H1 (cell line): Measurements from ENCODE around the gene ANKS1A. TPM values are rescaled to one million over a fixed set of nuclear protein-coding genes. Genes with fewer than 3 reads are reported as not detected.
A peak's percentile ranks its signal among the peaks of the same experiment; 100 is the strongest.

Experiments
- CTCF ChIA-PET: fragments of 300-600 bp; sonication (Branson Sonifier 250); formaldehyde crosslinking; loops from one replicate; lab custom pipeline; 2021; ENCODE audit not compliant: partially characterized antibody; lab: Charles Lee
- POLR2A ChIA-PET: fragments of 300-600 bp; sonication (Branson Sonifier 250); formaldehyde crosslinking; loops from one replicate; lab custom pipeline; 2021; ENCODE audit warnings: inconsistent platforms; ENCODE audit not compliant: partially characterized antibody; lab: Charles Lee
- DNase-seq, 2 experiments: peaks; one replicate each; pipeline versions ENCODE4 v3.0.0 to v3.0.0-alpha.2; 2010 to 2022; ENCODE audit warnings: low spot score in 2 of 2, low read depth in 1 of 2, mixed read lengths in 1 of 2
- FAIRE-seq: peaks from 2 replicates; lab custom pipeline; 2011; peaks lifted over from hg19 to GRCh38; lab: Jason Lieb, UNC
- H2AFZ ChIP-seq: 2 replicates; pipeline ENCODE4 v1.8.1; 2012; ENCODE audit warnings: low read length, inconsistent platforms
- H2AK5ac ChIP-seq: 2 replicates; pipeline ENCODE4 v1.6.1; 2013; ENCODE audit warnings: low read depth, low read length
- H2BK120ac ChIP-seq: replicated peaks from 2 replicates; pipeline ENCODE3; 2013; ENCODE audit warnings: low read depth, low read length, inconsistent platforms
- H2BK12ac ChIP-seq: 2 replicates; pipeline ENCODE4 v1.6.1; 2013; ENCODE audit warnings: low read depth, low read length
- H2BK15ac ChIP-seq: 2 replicates; pipeline ENCODE4 v1.6.1; 2013; ENCODE audit warnings: low read length
- H2BK20ac ChIP-seq: 2 replicates; pipeline ENCODE4 v1.6.1; 2013; ENCODE audit warnings: low read length
- H2BK5ac ChIP-seq: 2 replicates; pipeline ENCODE4 v1.6.1; 2013; ENCODE audit warnings: low read depth, low read length
- H3K14ac ChIP-seq: 2 replicates; pipeline ENCODE4 v1.6.1; 2013; ENCODE audit warnings: inconsistent platforms; ENCODE audit not compliant: insufficient read length
- H3K18ac ChIP-seq: 2 replicates; pipeline ENCODE4 v1.6.1; 2013; ENCODE audit warnings: low read length; ENCODE audit errors: extremely low read depth
- H3K23ac ChIP-seq: 2 replicates; pipeline ENCODE4 v1.6.1; 2013; ENCODE audit warnings: inconsistent platforms; ENCODE audit not compliant: insufficient read length
- H3K23me2 ChIP-seq: 2 replicates; pipeline ENCODE4 v1.6.1; 2013; ENCODE audit warnings: low read depth, low read length
- H3K27ac ChIP-seq: 2 replicates; pipeline ENCODE4 v1.6.1; 2011; ENCODE audit warnings: low read depth, low read length, inconsistent platforms
- H3K27me3 ChIP-seq, 4 experiments: replicated peaks in 1 of 4; 1 replicate in 1 of 4; 2 replicates in 3 of 4; pipeline versions ENCODE4 v1.6.1 to v1.8.1; 2011 to 2013; ENCODE audit warnings: low read length in 3 of 4, mild to moderate bottlenecking in 3 of 4, inconsistent platforms in 2 of 4, mixed read lengths in 2 of 4, moderate library complexity in 1 of 4; ENCODE audit not compliant: control insufficient read depth in 3 of 4, insufficient read depth in 3 of 4; ENCODE audit errors: extremely low read depth in 1 of 4
- H3K36me3 ChIP-seq, 4 experiments: 2 replicates each; pipeline versions ENCODE4 v1.6.1 to v1.8.1; 2011 to 2013; ENCODE audit warnings: mild to moderate bottlenecking in 4 of 4, low read length in 3 of 4, moderate library complexity in 2 of 4, control low read depth in 1 of 4, inconsistent platforms in 1 of 4; ENCODE audit not compliant: insufficient read depth in 4 of 4, control insufficient read depth in 2 of 4
- H3K4ac ChIP-seq: replicated peaks from 2 replicates; pipeline ENCODE3; 2013; ENCODE audit warnings: low read length, low read depth, mixed read lengths, inconsistent platforms; ENCODE audit not compliant: insufficient read length
- H3K4me1 ChIP-seq, 4 experiments: replicated peaks in 1 of 4; 1 replicate in 1 of 4; 2 replicates in 3 of 4; pipeline versions ENCODE4 v1.6.1 to v1.8.1; 2011 to 2013; ENCODE audit warnings: low read length in 3 of 4, inconsistent platforms in 2 of 4, mixed read lengths in 1 of 4; ENCODE audit not compliant: insufficient read depth in 4 of 4, control insufficient read depth in 3 of 4
- H3K4me2 ChIP-seq, 2 experiments: 2 replicates each; pipeline versions ENCODE4 v1.6.1 to v1.8.1; 2011 to 2013; ENCODE audit warnings: low read depth in 2 of 2, low read length in 2 of 2, control low read depth in 1 of 2, inconsistent platforms in 1 of 2, mild to moderate bottlenecking in 1 of 2; ENCODE audit not compliant: insufficient read depth in 1 of 2
- H3K4me3 ChIP-seq, 4 experiments: fragments of 200-600, 300-600 bp in 1 of 4; sonication (generic), shearing (Covaris generic), sonication (Bioruptor Twin) in 1 of 4; 2 replicates each; pipeline versions ENCODE4 v1.5.1 to v1.8.1; 2011 to 2016; ENCODE audit warnings: low read length in 4 of 4, low read depth in 3 of 4, control low read depth in 2 of 4, inconsistent platforms in 2 of 4, mild to moderate bottlenecking in 2 of 4, mixed read lengths in 1 of 4, moderate library complexity in 1 of 4; ENCODE audit not compliant: insufficient read depth in 2 of 4; ENCODE audit errors: extremely low read depth in 1 of 4
- H3K56ac ChIP-seq: replicated peaks from 2 replicates; pipeline ENCODE3; 2013; ENCODE audit warnings: low read depth, mild to moderate bottlenecking, mixed read lengths, low read length, inconsistent platforms; ENCODE audit not compliant: insufficient read length
- H3K79me1 ChIP-seq: 2 replicates; pipeline ENCODE4 v1.6.1; 2013; ENCODE audit warnings: low read depth, low read length, control low read depth
- H3K79me2 ChIP-seq, 2 experiments: 2 replicates each; pipeline versions ENCODE4 v1.6.1 to v1.8.1; 2012 to 2013; ENCODE audit warnings: low read length in 2 of 2, mild to moderate bottlenecking in 2 of 2, inconsistent platforms in 1 of 2; ENCODE audit not compliant: insufficient read depth in 2 of 2, control insufficient read depth in 1 of 2
- H3K9ac ChIP-seq, 4 experiments: replicated peaks in 1 of 4; 1 replicate in 1 of 4; 2 replicates in 3 of 4; pipeline versions ENCODE4 v1.6.1 to v1.8.1; 2011 to 2013; ENCODE audit warnings: low read depth in 3 of 4, low read length in 3 of 4, control low read depth in 2 of 4, mild to moderate bottlenecking in 2 of 4, moderate library complexity in 2 of 4, inconsistent platforms in 1 of 4; ENCODE audit errors: extremely low read depth in 1 of 4
- H3K9me3 ChIP-seq, 2 experiments: 2 replicates each; pipeline versions ENCODE4 v1.6.1 to v1.8.1; 2012 to 2013; ENCODE audit warnings: mild to moderate bottlenecking in 2 of 2, moderate library complexity in 2 of 2, control low read depth in 1 of 2, inconsistent platforms in 1 of 2, low read depth in 1 of 2, low read length in 1 of 2, mixed read lengths in 1 of 2; ENCODE audit not compliant: insufficient read depth in 2 of 2
- H4K20me1 ChIP-seq, 2 experiments: replicated peaks in 1 of 2; 2 replicates each; pipeline versions ENCODE3 to v1.8.1; 2011 to 2013; ENCODE audit warnings: inconsistent platforms in 2 of 2, low read length in 2 of 2, mild to moderate bottlenecking in 1 of 2; ENCODE audit not compliant: insufficient read depth in 2 of 2, control insufficient read depth in 1 of 2
- H4K5ac ChIP-seq: 2 replicates; pipeline ENCODE4 v1.6.1; 2013; ENCODE audit warnings: low read length, low read depth, mixed read lengths, inconsistent platforms; ENCODE audit not compliant: insufficient read length
- H4K8ac ChIP-seq: 2 replicates; pipeline ENCODE4 v1.8.0; 2013; ENCODE audit warnings: mild to moderate bottlenecking, moderate library complexity, low read length, inconsistent platforms; ENCODE audit not compliant: insufficient read depth; ENCODE audit errors: extremely low read depth
- H4K91ac ChIP-seq: replicated peaks from 2 replicates; pipeline ENCODE3; 2013; ENCODE audit warnings: low read length, mixed read lengths, inconsistent platforms; ENCODE audit not compliant: insufficient read length
- SP1 ChIP-seq: IDR thresholded peaks from 2 replicates; pipeline ENCODE4 v1.6.1; 2011; ENCODE audit warnings: low read depth, low read length
- WGBS, 2 experiments: shearing (Covaris generic) in 1 of 2; methylation state at CpG; one replicate each; pipeline versions ENCODE4 v1.1.6 to v1.1.7; 2013 to 2015; ENCODE audit warnings: low lambda C conversion rate in 2 of 2, mixed read lengths in 2 of 2, inconsistent platforms in 1 of 2, low coverage in 1 of 2, missing lambda C conversion rate in 1 of 2; ENCODE audit not compliant: insufficient replicate concordance in 2 of 2, insufficient coverage in 1 of 2, insufficient read length in 1 of 2; ENCODE audit errors: extremely low coverage in 1 of 2, missing lambda C conversion rate in 1 of 2; 5-methylcytosine and 5-hydroxymethylcytosine counted together
- polyA plus RNA-seq, 7 experiments: library from polyadenylated mRNA; depleted of rRNA in 3 of 7; stranded (reverse) in 5 of 7; unstranded in 2 of 7; fragments of >200 nt in 5 of 7; fragments of 200-250 nt in 2 of 7; gene quantifications; 1 replicate in 5 of 7; 2 replicates in 1 of 7; 4 replicates in 1 of 7; pipeline versions ENCODE4 v1.2.1 to v1.2.3, GENCODE V29; 2011 to 2013; ENCODE audit warnings: missing spikeins in 2 of 7, mixed read lengths in 2 of 7
- total RNA-seq: library from RNA; stranded (reverse); fragmentation: NEBNext Ultra II Directional; extraction: Animal tissue kit (Norgen Biotek cat#: 25700); gene quantifications from 2 replicates; pipeline ENCODE4 v1.2.1, GENCODE V29; 2021
- TF ChIP-seq, protein P1 (sequence below), 3 experiments: IDR thresholded peaks; 1 replicate in 2 of 3; 2 replicates in 1 of 3; pipeline versions ENCODE4 v1.5.1 to v1.6.1; 2011; ENCODE audit warnings: low read length in 3 of 3, mild to moderate bottlenecking in 3 of 3, inconsistent platforms in 2 of 3, low read depth in 1 of 3, moderate library complexity in 1 of 3; ENCODE audit not compliant: insufficient read depth in 1 of 3; ENCODE audit errors: control extremely low read depth in 1 of 3

The ANKS1A gene
- total and polyA plus RNA-seq, 2 of the 8 experiments (the other 6 are each of a cell fraction or from before 2014, with no cell fraction given) = 9.8 to 30.9 TPM

DNA sequence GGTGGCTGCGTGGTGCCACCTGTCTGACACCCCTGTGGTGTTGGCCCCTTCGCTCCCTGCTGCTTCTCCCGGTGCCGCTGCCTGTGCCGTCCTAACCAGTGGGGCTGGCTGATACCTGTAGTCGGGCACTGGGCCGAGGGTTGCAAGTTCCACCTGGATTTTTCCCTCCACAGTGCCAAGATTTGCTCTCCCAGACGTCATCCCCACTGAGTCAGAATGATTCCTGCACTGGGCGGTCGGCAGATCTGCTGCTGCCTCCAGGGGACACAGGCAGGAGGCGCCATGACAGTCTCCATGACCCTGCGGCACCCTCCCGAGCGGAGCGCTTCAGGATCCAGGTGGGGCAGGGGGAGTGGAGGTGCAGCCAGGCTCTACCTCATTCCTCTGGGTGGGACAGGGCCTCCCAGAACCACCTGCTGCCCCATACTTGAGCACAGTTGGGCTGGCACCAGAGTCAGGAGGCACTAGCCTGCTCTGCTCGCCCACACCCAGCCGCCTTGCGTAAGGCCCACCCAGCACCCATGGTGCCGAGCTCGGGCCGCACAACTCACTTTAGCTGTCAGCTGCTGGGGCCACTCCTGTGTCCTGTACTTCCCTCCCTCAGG, 191.9 kb downstream of the ANKS1A start:
- Histone ChIP-seq H3K4me1 (peaks cover 0 to 10% (median 4%) of the 10 kb centered on the region in 4 experiments; a peak in 3 of 7 replicates), H4K91ac (no peak overlapping the region), H3K9me3 (no peaks in the 10 kb centered on the region), H3K79me1 (no peaks in the 10 kb centered on the region), H2BK15ac (no peak overlapping the region), H3K14ac (no peak overlapping the region), H3K79me2 (no peaks in the 10 kb centered on the region), H4K8ac (no peak overlapping the region), H3K4me2 (no peak overlapping the region), H3K4ac (no peak overlapping the region), H3K36me3 (peaks cover 3 to 16% (median 9%) of the 10 kb centered on the region in 4 experiments), H2BK12ac (no peak overlapping the region), H2AK5ac (no peak overlapping the region), H2BK120ac (no peak overlapping the region), H3K9ac (no peak overlapping the region), H4K5ac (no peak overlapping the region), H3K23me2 (no peaks in the 10 kb centered on the region), H4K20me1 (peaks cover 0 to 3% of the 10 kb centered on the region in 2 experiments), H3K56ac (no peak overlapping the region), H2AFZ (no peak overlapping the region), H3K18ac (no peak overlapping the region), H3K23ac (no peak overlapping the region), H2BK20ac (no peak overlapping the region), H3K4me3 (no peak overlapping the region), H3K27me3 (no peaks in the 10 kb centered on the region), H3K27ac (no peak overlapping the region), H2BK5ac (0 out of 2 replicates have a peak overlapping the region, but pooled peaks have one; percentile 16)
- FAIRE-seq = no peak
- 94% methylated on average over 21 of the region's 21 CpGs; no CpG with 5 or more reads in 1 of the 2 experiments for WGBS, 2 experiments
- no peak for TF ChIP-seq SP1
- TF ChIP-seq, protein P1, sequence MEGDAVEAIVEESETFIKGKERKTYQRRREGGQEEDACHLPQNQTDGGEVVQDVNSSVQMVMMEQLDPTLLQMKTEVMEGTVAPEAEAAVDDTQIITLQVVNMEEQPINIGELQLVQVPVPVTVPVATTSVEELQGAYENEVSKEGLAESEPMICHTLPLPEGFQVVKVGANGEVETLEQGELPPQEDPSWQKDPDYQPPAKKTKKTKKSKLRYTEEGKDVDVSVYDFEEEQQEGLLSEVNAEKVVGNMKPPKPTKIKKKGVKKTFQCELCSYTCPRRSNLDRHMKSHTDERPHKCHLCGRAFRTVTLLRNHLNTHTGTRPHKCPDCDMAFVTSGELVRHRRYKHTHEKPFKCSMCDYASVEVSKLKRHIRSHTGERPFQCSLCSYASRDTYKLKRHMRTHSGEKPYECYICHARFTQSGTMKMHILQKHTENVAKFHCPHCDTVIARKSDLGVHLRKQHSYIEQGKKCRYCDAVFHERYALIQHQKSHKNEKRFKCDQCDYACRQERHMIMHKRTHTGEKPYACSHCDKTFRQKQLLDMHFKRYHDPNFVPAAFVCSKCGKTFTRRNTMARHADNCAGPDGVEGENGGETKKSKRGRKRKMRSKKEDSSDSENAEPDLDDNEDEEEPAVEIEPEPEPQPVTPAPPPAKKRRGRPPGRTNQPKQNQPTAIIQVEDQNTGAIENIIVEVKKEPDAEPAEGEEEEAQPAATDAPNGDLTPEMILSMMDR (IDR thresholded peaks at IDR 0.05; ENCODE audit: control extremely low read depth in 1 of 3, insufficient read depth in 1 of 3, low read depth in 1 of 3, low read length in 3 of 3) = peak in 1 of 3 experiments; percentile 13; a peak in 1 of 4 replicates
- POLR2A ChIA-PET = interaction anchor here (1.2 kb wide), 1 partner anchor 47 kb away, joined by 3 read pairs; no protein-coding TSS in a partner anchor
- CTCF ChIA-PET = interaction anchor here (0.8 to 2.4 kb wide), 9 partner anchors 9 to 128 kb away, joined by 3 to 7 read pairs (median 3); no protein-coding TSS in a partner anchor
- no peak for DNase-seq
